Measurements from ENCODE around the gene APLF.
"Not testable (repeated sequence)": the region's sequence is repeated elsewhere in the genome, so short reads cannot be mapped to it uniquely, and the experiment has no call there.

APLF gene

GRCh38 chr2:68521037-68521436 is 53.7 kb downstream of the APLF start:
- no peak for DNase-seq (ENCODE audit: low read depth in 1 of 2, low spot score in 1 of 2)

DNA sequence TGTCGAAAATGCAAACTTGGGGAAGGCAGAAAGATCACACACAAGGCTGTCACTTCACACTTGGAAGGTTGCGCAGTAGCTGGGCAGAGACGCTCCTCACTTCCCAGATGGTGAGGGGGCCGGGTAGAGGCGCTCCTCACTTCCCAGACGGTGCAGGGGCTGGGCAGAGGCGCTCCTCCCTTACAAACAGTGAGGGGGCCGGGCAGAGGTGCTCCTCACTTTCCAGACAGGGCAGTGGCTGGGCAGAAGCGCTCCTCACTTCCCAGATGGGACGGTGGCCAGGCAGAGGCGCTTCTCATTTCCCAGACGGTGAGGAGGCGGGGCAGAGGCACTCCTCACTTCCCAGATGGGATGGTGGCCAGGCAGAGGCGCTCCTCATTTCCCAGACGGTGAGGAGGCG is 59.6 kb downstream of the APLF start:
- not testable (repeated sequence) for DNase-seq (ENCODE audit: low read depth in 1 of 2, low spot score in 1 of 2)

DNA sequence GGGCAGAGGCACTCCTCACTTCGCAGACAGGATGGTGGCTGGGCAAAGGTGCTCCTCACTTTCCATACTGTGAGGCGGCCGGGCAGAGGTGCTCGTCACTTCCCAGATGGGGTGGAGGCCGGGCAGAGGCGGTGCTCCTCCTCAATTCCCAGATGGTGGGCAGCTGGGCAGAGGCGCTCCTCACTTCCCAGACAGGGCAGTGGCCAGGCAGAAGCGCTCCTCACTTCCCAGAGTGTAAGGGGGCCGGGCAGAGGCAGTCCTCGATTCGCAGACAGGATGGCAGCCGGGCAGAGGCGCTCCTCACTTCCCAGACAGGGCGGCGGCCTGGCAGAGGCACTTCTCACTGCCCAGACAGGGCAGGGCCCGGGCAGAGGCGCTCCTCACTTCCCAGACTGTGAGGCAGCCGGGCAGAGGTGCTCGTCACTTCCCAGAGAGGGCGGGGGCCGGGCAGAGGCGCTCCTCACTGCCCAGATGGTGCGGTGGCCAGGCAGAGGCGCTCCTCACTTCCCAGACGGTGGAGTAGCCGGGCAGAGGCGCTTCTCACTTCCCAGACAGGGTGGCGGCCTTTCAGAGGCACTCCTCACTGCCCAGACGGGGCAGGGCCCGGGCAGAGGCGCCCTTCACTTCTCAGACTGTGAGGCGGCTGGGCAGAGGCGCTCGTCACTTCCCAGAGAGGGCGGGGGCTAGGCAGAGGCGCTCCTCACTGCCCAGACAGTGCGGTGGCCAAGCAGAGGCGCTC is 60.1 kb downstream of the APLF start:
- DNase-seq (ENCODE audit: low read depth in 1 of 2, low spot score in 1 of 2) = not testable (repeated sequence)

DNA sequence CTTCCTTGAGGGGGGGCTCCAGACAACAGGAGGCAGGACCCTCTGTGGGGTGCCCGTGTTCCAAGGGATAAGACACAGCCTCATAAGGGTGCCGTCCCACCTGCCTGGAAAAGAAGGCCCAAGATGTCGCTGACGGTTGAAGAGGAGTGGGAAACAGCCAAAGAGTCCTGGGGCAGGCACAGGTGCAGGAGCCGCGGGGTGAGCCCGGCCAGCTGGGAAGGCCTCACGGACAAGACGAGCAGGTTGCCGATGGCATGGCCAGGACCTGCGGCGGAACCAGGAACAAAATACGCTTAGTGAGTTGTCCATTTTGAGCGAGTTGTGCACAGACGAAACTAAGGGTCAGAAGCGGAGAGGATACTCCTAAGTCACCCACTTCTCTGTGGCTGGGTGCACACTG is 61.8 kb downstream of the APLF start:
- DNase-seq (ENCODE audit: low read depth in 1 of 2, low spot score in 1 of 2) = not testable (repeated sequence)

- DNase-seq (ENCODE audit: low read depth in 1 of 2, low spot score in 1 of 2) = not testable (repeated sequence)
These were observed 62.3 kb downstream of the APLF start for GRCh38 chr2:68529651-68530050.

GRCh38 chr2:68536000-68536399 is 68.6 kb downstream of the APLF start:
- no peak for DNase-seq (ENCODE audit: low read depth in 1 of 2, low spot score in 1 of 2)

DNA sequence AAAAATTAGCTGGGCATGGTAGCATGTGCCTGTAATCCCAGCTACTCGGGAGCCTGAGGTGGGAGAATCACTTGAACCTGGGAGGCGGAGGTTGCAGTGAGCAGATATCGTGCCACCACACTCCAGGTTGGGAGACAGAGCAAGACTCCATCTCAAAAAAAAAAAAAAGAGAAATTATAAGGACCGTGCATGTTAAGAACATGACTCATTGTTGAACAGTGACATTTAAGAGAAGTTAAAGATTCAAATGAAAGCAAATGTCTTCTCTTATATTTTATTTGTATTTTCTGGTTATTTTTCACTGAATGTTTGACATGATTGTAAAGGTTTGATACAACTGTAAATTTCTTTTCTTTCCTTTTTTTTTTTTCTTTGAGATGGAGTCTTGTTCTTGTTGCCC is 69.6 kb downstream of the APLF start:
- DNase-seq (ENCODE audit: low read depth in 1 of 2, low spot score in 1 of 2) = no peak

- no peak for DNase-seq (ENCODE audit: low read depth in 1 of 2, low spot score in 1 of 2)
These were observed 70.4 kb downstream of the APLF start for GRCh38 chr2:68537809-68538208.

- DNase-seq (ENCODE audit: low read depth in 1 of 2, low spot score in 1 of 2) = no peak
These were observed 77.4 kb downstream of the APLF start for GRCh38 chr2:68544811-68545210.

DNA sequence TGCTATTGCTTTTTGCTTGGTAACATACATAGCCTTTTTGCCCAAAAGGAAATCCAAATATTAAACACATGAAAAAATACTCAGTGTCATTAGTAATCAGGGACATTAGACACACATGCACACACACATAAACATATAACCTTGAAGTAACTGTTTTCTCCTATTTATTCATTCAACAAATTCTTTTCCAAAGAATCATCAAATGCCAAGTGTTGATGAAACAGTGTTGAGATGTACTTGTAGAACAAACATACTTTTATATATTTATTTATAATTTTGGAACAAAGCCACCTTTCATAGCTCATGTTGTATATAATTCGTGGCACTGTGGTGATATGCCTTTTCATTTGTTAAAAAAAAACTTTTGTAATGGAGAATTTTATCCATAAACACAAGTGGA is 81.0 kb downstream of the APLF start:
- DNase-seq (ENCODE audit: low read depth in 1 of 2, low spot score in 1 of 2) = no peak

DNA sequence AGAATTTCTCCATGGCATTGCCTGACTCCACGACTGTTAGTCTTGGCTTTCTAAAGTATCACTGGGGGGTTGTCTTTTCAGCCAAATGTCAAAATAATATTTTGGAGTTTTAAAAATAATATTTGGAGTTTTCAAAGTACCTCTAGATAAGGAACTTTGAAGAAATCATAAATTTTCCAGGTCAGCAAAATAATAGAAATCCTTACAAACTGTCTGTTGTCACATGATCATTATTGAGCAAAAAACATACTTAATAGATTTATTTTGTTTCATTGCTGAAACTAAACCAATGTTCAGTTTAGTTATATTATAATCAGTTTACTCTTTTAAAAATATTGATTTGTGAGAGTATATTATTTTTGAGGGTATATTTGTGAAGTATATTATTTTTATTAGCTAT is 85.7 kb downstream of the APLF start:
- no peak for DNase-seq (ENCODE audit: low read depth in 1 of 2, low spot score in 1 of 2)

DNA sequence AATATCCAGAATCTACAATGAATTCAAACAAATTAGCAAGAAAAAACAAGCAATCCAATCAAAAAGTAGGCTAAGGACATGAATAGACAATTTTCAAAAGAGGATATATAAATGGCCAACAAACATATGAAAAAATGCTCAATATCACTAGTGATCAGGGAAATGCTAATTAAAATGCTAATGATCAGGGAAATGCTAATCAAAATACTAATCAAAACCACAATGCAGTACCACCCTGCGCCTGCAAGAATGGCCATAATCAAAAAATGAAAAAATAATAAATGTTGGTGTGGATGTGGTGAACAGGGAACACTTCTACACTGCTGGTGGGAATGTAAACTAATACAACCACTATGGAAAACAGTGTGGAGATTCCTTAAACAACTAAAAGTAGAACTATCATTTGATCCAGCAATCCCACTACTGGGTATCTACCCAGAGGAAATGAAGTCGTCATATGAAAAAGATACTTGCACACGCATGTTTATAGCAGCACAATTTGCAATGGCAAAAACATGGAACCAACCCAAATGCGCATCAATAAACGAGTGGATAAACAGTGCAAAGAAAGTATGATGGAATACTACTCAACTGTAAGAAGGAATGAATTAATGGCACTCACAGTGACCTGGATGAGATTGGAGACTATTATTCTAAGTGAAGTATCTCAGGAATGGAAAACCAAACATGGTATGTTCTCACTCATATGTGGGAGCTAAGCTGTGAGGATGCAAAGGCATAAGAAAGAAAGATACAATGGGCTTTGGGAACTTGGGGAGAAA is 88.2 kb downstream of the APLF start:
- DNase-seq (ENCODE audit: low read depth in 1 of 2, low spot score in 1 of 2) = not testable (repeated sequence)

DNA sequence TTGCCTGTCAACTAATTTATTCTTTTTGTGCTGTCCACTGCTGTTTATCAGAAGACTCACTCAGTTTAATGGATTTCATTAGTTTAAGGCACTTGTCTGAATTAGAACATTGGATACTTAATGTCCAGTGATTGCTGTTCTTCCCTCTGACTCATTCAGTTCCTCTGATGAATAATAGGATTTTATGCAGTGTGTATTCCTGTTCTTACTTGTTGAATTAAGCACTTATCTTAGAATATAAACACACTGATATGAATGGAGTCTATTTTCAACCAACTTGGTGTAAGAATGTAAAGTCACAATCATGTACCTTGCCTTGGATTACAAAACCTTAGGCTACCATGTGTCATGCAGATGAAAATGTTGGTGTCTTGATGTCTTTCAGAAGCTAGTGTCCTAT is 89.0 kb downstream of the APLF start:
- no peak for DNase-seq (ENCODE audit: low read depth in 1 of 2, low spot score in 1 of 2)

DNA sequence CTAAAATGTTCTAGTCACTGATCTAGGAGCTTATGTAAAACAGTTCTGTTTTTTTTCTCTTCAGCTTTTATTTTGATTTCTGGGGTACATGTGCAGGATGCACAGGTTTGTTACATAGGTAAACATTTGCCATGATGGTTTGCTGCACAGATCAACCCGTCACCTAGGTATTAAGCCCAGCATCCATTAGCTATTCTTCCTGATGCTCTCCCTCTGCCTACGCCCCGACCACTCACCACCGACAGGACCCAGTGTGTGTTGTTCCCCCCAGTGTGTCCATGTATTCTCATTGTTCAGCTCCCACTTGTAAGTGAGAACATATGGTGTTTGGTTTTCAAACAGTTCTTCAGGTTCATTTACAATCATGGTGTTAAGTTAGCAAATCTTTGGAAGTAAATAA is 91.2 kb downstream of the APLF start:
- no peak for DNase-seq (ENCODE audit: low read depth in 1 of 2, low spot score in 1 of 2)

DNA sequence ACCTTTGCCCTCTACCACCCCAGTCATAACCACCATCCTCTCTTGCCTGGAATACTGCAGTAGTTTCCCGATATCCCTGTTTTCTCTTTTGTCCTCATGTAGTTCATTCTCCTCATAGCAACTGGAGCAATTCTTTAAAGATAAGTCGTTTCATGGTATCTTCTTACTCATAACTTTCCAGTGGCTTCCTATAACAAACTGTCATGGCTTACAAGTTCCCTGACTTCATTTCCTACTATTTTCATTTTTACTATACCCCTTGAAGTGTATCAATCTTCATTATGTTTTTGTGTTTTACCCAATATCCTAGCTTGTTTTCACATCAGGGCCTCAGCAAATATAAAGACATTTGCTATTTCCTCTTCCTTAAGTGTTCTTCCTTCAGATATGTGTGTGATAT is 92.3 kb downstream of the APLF start:
- DNase-seq (ENCODE audit: low read depth in 1 of 2, low spot score in 1 of 2) = no peak

DNA sequence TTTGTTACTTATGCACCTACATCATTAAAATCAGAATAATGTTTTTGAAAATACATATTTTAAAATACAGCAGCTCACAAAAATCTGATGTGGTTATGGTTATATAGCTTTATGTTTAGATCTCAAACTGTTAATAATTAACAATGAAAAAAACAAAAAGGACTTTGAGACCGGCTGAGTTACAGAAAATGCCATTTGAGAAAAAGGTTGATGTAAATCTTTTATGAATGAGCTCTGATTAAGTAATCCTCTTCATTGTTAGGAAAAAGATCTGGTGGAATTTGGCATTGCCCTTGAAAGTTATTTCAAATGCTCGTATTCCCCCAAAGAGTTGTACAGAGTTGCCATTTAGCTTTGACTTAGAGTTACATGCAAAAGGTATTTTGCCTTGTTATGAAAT is 93.2 kb downstream of the APLF start:
- DNase-seq (ENCODE audit: low read depth in 1 of 2, low spot score in 1 of 2) = no peak

GRCh38 chr2:68561372-68561771 is 94.0 kb downstream of the APLF start:
- DNase-seq (ENCODE audit: low read depth in 1 of 2, low spot score in 1 of 2) = no peak

DNA sequence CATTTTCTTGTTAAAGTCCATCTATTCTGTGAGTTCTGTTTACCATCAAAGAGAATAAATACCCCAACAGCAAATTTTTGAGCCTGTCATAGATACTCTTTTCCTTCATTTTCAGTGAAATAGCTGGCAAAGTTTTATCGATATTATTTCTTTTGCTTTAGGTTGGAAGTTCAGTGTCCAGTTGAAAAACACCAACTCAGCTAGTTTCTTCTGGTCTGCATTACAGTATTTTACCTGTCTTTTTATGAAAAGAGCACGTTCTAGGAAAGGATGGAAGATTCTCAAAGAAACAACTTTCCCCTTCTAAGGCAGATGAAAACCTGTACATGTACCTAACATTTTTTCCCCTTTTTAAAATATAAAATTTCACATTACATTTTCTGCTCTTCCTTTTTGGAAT is 95.5 kb downstream of the APLF start:
- no peak for DNase-seq (ENCODE audit: low read depth in 1 of 2, low spot score in 1 of 2)

- DNase-seq (ENCODE audit: low read depth in 1 of 2, low spot score in 1 of 2) = no peak
These were observed 97.0 kb downstream of the APLF start for GRCh38 chr2:68564426-68564825.

DNA sequence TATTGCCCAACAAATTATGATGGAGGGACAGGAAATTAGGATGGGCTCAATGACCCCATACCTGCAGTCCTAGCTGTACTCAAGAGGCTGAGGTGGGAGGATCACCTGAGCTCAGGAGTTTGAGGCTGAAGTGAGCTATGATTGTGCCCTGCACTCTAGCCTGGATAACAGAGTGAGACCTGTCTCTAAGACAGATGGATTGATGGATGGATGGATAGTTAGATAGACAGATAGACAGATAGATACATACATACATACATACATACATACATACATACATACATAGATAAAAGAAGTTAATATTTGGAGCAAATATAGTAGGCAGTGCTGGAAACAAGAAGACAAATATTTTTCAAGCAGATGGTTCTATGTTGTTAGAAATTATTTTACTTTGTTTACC is 97.9 kb downstream of the APLF start:
- no peak for DNase-seq (ENCODE audit: low read depth in 1 of 2, low spot score in 1 of 2)

GRCh38 chr2:68565858-68566257 is 98.5 kb downstream of the APLF start:
- no peak for DNase-seq (ENCODE audit: low read depth in 1 of 2, low spot score in 1 of 2)

GRCh38 chr2:68566362-68566761 is 99.0 kb downstream of the APLF start:
- DNase-seq (ENCODE audit: low read depth in 1 of 2, low spot score in 1 of 2) = no peak

- DNase-seq (ENCODE audit: low read depth in 1 of 2, low spot score in 1 of 2) = no peak
These were observed 100.7 kb downstream of the APLF start for GRCh38 chr2:68568116-68568515.

All from activated T-helper 1 cell treated with anti-CD3 and anti-CD28 coated beads, Interleukin-2, amount 50 U/mL, for 16 hours (primary cell).